HG02885 (cell line): ENCODE measurements around the gene FBXW4.
A peak's percentile ranks its signal among the peaks of the same experiment; 100 is the strongest.

Source experiments
- ATAC-seq: cut with Tn5 transposase; IDR thresholded peaks from one replicate; pipeline ENCODE4 v1.9.1; 2021; ENCODE audit warnings: mild to moderate bottlenecking; ENCODE audit not compliant: unreplicated experiment, poor library complexity

Gene FBXW4

DNA sequence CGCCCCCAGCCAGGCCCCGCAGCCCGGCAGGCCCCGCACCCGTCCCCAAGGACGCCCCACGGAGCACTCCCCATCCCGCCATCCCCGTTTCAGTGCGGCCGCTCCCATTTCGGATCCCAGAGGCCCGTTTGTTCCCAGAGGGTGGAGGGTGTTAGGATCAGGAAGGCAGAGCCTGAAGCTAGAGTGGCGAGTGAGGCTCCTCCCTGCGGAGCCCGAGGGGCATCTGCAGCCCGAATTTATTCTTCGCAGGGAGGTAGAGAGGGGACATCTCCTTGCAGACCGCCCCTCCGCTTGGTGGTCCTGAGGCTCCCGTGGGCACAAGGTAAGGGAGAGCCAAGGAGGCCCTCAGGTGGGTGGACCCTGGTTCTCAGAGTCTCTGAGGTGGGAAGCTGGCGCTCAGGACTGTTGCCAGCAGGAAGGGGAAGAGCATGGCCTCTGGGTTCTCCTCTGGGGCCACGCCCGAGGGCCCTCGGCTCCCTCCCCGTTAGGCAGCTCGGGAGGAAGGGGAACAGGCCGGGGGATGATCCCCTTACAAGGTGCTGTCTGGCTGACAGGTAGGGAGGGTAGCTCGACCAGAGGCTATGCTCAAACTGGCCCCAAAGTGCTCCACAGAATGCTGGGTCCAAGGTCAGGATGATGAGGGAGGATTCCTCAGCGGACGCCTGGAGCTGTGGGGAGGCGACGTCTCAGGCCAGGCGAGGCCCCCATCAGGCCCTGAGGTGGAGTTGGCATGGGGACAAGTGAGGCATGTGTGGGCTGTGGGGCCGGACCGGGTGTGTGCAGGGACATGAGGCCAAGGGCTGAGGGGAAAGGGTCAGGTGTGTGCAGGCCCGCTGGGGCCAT lies 124.3 kb downstream of the FBXW4 start:
- ATAC-seq = peak; percentile 3

DNA sequence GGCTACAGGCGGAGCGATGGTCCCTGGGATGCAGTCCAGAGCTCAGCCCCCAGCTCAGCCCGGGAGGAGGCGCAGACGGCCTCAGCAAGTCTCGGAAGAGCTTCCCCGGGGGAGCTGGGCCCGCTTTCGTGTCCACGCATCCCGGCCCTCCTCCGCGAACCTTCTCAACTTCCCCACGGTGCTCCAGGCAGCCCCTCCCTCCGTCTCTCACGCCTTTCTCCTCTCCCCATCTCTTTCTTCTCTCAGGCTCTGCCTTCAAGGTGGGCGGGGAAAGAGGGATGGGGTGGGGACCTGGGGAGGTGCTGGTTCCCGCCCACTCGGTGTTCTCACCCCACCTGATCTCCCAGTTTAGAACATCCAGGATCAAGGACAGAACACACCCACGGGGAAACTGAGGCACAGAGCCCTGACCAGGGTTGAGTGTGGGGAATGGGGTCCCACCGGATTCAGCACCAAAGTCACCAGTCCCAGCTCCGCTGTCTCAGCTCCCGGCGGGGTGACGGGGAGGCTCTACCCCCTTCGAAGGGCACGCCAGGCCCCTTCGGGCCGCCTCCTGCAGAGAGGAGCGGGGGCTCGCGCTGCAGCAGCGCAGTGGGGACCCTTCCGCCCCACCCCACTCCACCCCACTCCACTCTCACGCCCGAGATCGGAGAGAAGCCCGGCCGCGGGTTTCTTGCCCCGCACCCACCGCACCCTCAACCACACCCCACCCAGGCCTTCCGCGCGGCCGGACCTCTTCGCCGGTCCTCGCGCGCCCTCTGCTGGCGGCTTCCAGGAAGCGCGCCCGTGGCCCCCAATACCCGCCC lies 125.1 kb downstream of the FBXW4 start:
- peak; percentile 74 for ATAC-seq

DNA sequence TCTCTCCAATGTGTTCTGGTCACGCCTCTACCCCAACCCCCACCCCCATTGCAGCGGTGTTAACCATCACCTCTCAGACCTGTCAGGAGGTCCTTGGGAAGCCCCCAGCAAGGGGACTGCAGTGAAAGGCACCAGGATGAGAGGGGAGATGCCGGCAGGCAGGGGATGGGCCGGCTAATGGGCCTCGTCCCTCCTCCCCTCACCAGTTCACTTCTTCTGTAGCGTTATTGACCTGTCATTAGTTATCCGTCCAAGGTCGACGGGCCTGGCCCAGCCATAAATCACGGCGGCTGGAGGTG lies 125.7 kb downstream of the FBXW4 start:
- ATAC-seq = no peak

DNA sequence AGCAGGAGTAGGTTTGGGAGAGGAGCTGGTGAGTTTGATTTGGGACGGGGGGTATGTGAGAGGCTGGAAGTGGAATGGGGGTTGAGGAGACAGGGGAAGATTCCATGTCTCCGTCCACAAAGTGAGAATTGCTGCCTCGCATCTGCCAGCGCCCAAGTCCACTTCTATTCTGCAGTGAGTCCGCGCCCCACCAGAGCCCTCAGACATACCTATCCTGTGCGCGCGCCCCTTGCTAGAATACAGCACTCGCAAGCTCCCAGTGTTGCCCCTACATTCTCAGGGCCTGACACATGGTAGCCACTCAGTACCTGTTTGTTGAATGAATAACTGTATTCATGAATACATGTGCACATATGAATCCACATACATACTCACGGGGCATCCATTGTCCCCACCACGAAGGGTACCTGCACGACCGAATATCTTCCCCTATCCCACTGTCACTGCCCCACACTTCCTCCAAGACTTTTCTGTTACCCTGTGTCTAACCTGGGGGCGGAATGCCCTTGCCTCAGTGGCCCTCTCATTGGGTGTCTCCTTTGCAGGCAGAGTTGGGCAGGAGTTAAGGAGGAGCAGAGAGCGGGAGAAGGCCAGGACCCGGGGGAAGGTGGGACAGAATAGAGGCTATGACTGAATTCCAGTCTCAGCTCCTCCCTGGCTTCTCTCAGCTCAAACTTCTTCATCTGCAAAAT lies 126.8 kb downstream of the FBXW4 start:
- ATAC-seq = no peak

DNA sequence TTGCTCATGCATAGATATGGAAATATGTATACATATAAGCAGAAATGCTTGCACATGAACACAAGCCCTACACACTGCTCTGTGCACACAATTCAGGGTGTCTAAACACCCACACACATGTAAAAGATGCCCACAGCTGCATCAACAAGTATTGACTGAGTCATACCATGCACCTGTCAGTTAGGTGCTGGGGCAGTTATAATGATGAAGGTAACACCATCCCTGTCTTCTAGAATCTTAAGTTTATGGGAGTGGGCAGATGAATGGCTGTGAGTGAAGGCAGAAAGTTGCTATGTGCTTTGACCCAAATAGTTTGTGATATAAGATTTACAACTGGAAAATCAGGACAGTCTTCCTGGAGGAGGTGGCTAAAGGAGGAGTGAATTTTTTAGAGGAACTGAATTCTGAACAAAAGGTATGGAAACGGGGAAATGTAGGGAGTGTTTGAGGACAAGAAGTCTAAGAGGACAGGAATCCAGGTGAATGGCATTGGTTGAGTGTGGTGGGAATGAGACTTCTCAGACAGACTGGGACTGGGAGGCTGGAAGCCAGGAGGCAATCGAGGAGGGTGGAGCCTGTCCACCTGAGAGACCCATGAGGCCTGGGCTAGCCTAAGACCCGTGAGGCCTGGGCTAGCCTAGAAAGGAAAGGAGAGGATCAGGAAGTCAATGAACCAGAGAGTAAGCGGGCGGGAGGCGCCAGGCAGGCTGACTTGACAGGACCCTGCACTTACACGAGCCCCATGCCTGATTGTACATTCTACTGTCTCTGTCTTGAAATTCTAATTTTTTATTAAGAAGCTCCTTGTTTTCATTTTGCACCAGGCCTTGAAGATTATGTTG lies 127.6 kb downstream of the FBXW4 start:
- ATAC-seq = no peak

DNA sequence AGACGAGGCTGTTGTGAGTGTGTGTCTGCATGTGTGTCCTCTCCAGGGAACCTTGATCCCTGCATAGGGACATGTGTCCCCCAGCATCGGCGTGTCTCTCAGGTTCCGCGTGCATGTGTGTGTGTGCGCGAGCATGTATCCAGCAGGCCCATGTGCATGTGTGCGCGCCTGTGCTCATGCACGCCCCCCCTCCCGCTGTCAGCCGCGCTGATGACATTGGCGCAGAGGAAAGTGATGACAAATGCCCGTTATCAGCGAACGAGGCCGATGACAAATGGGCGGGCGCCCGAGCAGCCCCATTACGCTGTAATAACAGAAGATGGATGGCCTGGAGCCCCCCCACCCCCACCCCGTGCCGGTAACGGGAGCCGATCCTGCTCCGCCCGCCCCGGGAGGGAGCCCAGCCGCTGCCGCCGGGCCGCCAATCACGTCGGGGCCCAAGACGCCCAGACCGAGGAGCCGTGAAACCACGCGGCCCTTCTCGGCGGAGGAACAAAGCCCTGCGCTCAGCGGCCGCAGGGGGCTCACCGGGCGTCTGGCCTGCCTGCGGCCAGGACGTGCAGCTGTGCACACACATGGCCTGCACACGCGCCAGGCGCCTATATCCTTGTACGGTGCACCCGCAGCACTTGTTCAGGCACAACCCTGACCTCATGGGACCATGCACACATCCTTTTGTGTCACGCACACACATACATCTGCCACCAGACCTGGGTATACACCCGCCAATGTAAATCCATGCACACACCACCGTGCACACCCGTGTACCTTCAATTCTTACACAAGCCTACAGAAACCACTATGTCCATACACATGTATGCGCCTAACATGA lies 128.4 kb downstream of the FBXW4 start:
- no peak for ATAC-seq

DNA sequence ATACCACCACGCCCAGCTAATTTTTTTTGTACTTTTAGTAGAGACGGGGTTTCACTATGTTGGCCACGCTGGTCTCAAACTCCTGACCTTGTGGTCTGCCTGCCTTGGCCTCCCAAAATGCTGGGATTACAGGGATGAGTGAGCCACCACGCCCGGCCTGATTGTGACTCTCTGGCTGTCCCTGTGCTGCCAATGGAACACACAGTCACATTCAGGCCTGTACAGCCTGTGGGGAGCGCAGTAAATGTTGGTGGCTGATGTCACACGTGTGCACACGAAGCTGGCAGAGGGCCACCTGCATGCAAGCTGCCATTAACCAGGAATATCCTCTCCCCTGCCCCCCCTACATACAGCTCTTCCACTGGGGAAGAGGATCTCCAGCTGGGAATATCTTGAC lies 129.0 kb downstream of the FBXW4 start:
- no peak for ATAC-seq

DNA sequence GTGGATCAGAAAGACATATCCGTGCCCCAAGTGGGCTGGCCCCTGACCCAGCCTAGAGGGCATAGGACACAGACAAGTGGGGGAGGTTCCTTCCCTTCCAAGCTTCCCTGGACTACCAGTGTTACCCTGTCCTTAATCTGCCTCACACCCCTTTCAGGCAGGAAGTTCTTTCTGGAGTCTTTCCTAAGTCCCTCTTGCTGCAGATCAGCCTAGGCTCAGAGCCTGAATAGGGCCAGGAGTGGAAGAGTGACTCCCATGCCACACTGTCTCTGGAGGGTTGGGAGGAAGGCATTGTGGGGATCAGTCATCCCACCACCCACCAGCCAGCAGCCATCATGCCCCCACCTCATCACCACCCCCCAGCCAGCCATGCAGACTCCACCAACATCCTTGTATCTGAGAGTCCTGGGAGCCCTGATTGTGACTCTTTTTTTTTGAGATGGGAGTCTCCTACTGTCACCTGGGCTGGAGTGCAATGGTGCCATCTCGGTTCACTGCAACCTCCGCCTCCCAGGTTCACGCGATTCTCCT lies 129.5 kb downstream of the FBXW4 start:
- ATAC-seq = no peak

DNA sequence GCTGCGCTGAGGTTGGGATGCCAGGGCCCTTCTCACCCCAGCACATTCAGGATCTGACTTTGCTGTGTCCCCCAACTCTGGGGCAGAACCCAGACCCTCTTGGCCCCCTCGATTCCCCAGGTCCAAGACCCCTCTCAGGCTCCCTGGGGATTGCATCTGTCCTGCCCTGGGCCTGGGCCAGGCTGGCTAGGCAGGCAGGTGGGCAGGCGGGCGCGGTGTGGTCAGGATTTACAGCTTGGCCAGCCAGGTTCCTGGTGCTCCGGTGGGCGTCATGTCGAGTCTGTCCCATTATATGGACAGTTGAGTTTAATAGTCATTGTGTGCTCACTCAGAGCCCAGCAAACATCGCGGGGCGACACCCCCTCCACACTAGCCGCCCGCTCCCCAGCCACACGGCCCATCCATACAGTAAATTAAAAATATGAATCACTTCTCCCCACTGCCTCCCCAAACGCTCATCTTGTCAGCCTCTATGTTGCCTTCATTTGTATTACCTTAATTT lies 130.4 kb downstream of the FBXW4 start:
- no peak for ATAC-seq

DNA sequence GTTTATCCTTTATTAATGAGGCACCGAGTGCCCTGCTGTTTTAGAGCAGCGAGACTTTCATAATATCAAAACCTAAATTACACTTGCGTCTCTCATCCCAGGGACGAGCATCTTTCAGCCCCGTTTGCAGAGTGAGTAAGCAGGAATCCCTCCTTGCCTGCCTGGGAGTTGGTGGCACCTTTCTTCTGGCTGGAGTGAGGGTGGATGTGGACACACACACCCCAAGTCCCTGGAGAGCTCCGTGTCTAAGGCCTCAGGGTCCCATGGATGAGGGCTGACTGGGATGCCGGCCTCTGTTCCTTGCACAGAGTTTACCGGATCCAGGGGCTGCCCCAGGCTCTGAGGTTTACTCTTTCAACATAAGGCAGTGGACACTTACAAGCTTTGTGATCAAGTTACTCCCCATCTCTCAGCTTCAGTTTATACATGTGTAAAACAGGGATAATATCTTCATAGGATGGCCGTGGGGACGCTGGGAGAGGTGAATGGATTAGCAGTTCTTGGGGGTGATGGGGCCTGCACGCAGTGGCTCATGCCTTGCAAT lies 131.4 kb downstream of the FBXW4 start:
- ATAC-seq = no peak

DNA sequence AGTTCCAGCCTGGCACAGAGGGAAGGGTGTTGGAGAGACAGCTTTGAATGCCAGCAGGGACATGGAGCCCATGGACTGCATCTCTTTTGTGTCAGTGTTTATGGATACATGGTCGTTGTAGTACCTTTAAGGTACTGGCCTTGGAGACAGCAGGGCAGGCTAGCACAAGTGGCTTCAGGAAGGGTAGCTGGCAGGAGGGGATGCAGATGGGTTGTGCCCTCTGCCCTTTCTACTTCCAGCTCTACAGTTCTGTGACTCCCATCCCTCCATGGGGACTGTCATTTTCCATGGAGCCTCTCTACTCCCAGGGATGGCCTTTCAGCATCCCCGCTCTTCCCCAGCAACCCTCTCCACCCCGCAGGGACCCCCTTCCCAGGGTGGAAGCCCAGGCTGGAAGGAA lies 132.0 kb downstream of the FBXW4 start:
- ATAC-seq = no peak

DNA sequence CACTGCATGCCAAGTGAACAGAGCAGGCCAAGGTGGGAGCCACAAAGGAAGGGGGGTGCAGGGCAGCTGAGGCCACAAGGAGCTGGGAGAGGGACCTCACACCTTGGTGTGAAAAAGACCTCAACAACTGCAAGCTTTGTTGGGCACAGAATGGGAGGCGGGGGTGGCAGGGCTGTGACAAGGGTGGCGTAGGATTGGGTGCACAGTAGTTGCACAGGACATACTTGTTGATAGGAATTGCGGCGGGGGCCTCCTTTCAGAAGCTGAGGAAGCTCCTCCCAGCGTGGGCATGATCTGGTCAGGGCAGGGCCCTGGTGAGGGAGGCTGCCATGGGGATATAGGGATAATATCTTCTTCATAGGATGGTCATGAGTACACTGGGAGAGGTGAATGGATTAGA lies 132.7 kb downstream of the FBXW4 start:
- ATAC-seq = no peak

DNA sequence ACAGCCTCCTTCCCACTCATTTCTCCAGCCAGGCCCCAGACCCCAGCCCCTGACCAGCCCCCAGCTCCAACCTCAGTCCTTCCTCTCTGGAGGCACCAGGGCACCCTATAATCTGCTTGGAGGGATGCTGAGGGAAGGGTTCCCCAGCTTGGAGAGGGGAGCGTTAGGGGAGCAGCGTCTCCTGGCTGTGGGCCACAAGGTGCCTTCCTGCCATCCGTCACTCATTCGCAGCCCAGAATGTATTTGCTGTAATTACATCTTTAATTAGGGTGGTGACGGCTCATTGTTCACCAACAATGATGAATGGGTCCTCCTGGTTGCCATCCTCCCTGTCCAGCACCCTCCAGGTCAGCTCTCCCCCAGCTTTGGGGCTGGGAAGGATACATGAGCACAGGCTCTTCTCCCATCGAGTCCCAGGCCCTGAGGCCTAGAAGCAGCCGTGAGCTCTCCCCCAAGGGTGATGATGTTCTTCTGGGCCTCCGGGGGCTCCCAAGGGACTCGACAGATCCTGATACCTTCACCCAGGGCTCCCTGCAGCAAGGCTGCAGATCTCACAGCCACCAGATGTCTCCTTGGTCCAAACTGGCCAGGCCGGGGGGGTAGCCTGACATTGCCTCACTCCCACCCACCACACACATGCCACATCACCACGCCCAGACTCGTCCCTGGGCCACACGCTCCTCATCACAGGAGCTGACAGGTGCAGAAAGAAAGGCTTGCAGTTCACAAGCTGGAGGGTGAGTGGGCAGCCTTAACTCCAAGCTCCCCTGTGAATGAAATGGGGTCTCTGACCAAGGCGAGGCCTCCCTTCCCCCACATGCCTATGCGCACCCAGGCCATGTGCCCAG lies 133.7 kb downstream of the FBXW4 start:
- ATAC-seq = no peak
